Amygdala (tissue), 56 donors: Measurements from ENCODE around the gene CDC25A.
"Not testable (repeated sequence)": the region's sequence is repeated elsewhere in the genome, so short reads cannot be mapped to it uniquely, and the experiment has no call there.

Experiments used
- DNase-seq, 56 donors: peaks; one replicate each; lab custom pipeline; 2025; lab: John Stamatoyannopoulos, UW

The CDC25A gene

GRCh38 chr3:48188266-48189201 lies at the start of gene CDC25A:
Gene CDC25A (minus strand): TSS chr3:48188417. CDS start chr3:48187947, 470 bp downstream.
- DNase-seq = peak; percentile 47 to 97 (median 92)

- DNase-seq = no peak
These were observed 48.3 kb upstream of the CDC25A start for GRCh38 chr3:48236531-48236930.

GRCh38 chr3:48233542-48233941 lies 45.3 kb upstream of the CDC25A start:
- no peak for DNase-seq

GRCh38 chr3:48232734-48233133 lies 44.5 kb upstream of the CDC25A start:
- peak in 55 of 56 donors; percentile 9 to 88 (median 55) for DNase-seq

- no peak for DNase-seq
These were observed 44.0 kb upstream of the CDC25A start for GRCh38 chr3:48232232-48232631.

GRCh38 chr3:48226939-48227338 lies 38.7 kb upstream of the CDC25A start:
- no peak for DNase-seq

GRCh38 chr3:48225587-48225986 lies 37.4 kb upstream of the CDC25A start:
- DNase-seq = no peak

- peak in 26 of 56 donors; percentile 2 to 64 (median 16) for DNase-seq
These were observed 34.6 kb upstream of the CDC25A start, which contains the start of gene CAMP for GRCh38 chr3:48222616-48223513. Gene CAMP (plus strand): TSS chr3:48223495. CDS start chr3:48223512, 17 bp downstream.

- DNase-seq = no peak
These were observed 32.5 kb upstream of the CDC25A start for GRCh38 chr3:48220746-48221145.

GRCh38 chr3:48219543-48219942 lies 31.3 kb upstream of the CDC25A start:
- no peak for DNase-seq

GRCh38 chr3:48218537-48218936 lies 30.3 kb upstream of the CDC25A start:
- no peak for DNase-seq

- no peak for DNase-seq
These were observed 29.2 kb upstream of the CDC25A start for GRCh38 chr3:48217449-48217848.

- peak in 29 of 56 donors; percentile 4 to 81 (median 33) for DNase-seq
These were observed 27.7 kb upstream of the CDC25A start for GRCh38 chr3:48215876-48216275.

GRCh38 chr3:48215466-48215865 lies 27.2 kb upstream of the CDC25A start:
- DNase-seq = peak in 10 of 56 donors; percentile 6 to 41 (median 12)

GRCh38 chr3:48215019-48215418 lies 26.8 kb upstream of the CDC25A start:
- peak in 1 of 56 donors; percentile 38 for DNase-seq

GRCh38 chr3:48214225-48214624 lies 26.0 kb upstream of the CDC25A start:
- DNase-seq = no peak

- DNase-seq = not testable (repeated sequence)
These were observed 23.6 kb upstream of the CDC25A start for GRCh38 chr3:48211776-48212175.

GRCh38 chr3:48210534-48210933 lies 22.3 kb upstream of the CDC25A start:
- DNase-seq = not testable (repeated sequence)

- DNase-seq = no peak
These were observed 21.2 kb upstream of the CDC25A start for GRCh38 chr3:48209445-48209844.

GRCh38 chr3:48208076-48208475 lies 19.9 kb upstream of the CDC25A start:
- DNase-seq = no peak

GRCh38 chr3:48202632-48203031 lies 14.4 kb upstream of the CDC25A start:
- DNase-seq = no peak
